SK-N-SH (cell line): Measurements from ENCODE around the gene CATSPERD. TPM values are rescaled to one million over a fixed set of nuclear protein-coding genes. Genes with fewer than 3 reads are reported as not detected.

Experiments
- CTCF ChIA-PET: fragments of 300-600, 350-600 bp; formaldehyde crosslinking; extraction: SDS; loops from one replicate; lab custom pipeline; 2021; lab: Yijun Ruan, JAX
- POLR2A ChIA-PET: fragments of 350-600 bp; sonication (Branson Sonifier 250); formaldehyde crosslinking; extraction: SDS; loops from one replicate; lab custom pipeline; 2020; ENCODE audit warnings: antibody characterized with exemption, inconsistent platforms; lab: Yijun Ruan, JAX
- DNase-seq: peaks from one replicate; pipeline ENCODE4 v3.0.0; 2012
- H2AFZ ChIP-seq: fragments of 200-600 bp; sonication (generic); 2 replicates; pipeline ENCODE4 v1.8.1; 2016; ENCODE audit warnings: antibody characterized with exemption, mild to moderate bottlenecking, low read depth
- H3F3A ChIP-seq: fragments of 200-600 bp; sonication (generic); replicated peaks from 2 replicates; pipeline ENCODE3; 2016; ENCODE audit warnings: antibody characterized with exemption, mild to moderate bottlenecking; ENCODE audit not compliant: insufficient read depth
- H3K27ac ChIP-seq, 2 experiments: fragments of 200-500 bp in 1 of 2; fragments of 200-600 bp in 1 of 2; sonication (Bioruptor generic) in 1 of 2; sonication (generic), shearing (Covaris generic) in 1 of 2; 2 replicates each; pipeline versions ENCODE4 v1.5.1 to v1.6.1; 2014 to 2016; ENCODE audit warnings: low read depth in 2 of 2, inconsistent platforms in 1 of 2, low read length in 1 of 2, mild to moderate bottlenecking in 1 of 2, mixed read lengths in 1 of 2
- H3K27me3 ChIP-seq: fragments of 200-600 bp; sonication (generic), shearing (Covaris generic); 2 replicates; pipeline ENCODE4 v1.6.1; 2016; ENCODE audit warnings: mixed run types; ENCODE audit not compliant: insufficient read depth
- H3K36me3 ChIP-seq, 2 experiments: fragments of 200-500 bp in 1 of 2; fragments of 200-600 bp in 1 of 2; sonication (Bioruptor generic) in 1 of 2; sonication (generic) in 1 of 2; replicated peaks in 1 of 2; 2 replicates each; pipeline versions ENCODE3 to v1.5.1; 2014 to 2016; ENCODE audit warnings: low read length in 1 of 2, mild to moderate bottlenecking in 1 of 2; ENCODE audit not compliant: insufficient read depth in 2 of 2, control insufficient read depth in 1 of 2
- H3K4me1 ChIP-seq, 2 experiments: fragments of 200-500 bp in 1 of 2; fragments of 200-600 bp in 1 of 2; sonication (Bioruptor generic) in 1 of 2; sonication (generic), shearing (Covaris generic) in 1 of 2; 2 replicates each; pipeline versions ENCODE4 v1.5.1 to v1.6.1; 2014 to 2016; ENCODE audit warnings: low read depth in 1 of 2, low read length in 1 of 2, mixed run types in 1 of 2; ENCODE audit not compliant: insufficient read depth in 2 of 2, control insufficient read depth in 1 of 2
- H3K4me2 ChIP-seq: fragments of 200-600 bp; sonication (generic), shearing (Covaris generic); 2 replicates; pipeline ENCODE4 v1.6.1; 2017; ENCODE audit warnings: mixed run types
- H3K4me3 ChIP-seq, 2 experiments: fragments of 200-500 bp in 1 of 2; fragments of 200-600 bp in 1 of 2; sonication (Bioruptor generic) in 1 of 2; sonication (generic), shearing (Covaris generic) in 1 of 2; 2 replicates each; pipeline versions ENCODE4 v1.5.1 to v1.8.1; 2014 to 2016; ENCODE audit warnings: low read depth in 2 of 2, inconsistent platforms in 1 of 2, low read length in 1 of 2, mild to moderate bottlenecking in 1 of 2, mixed read lengths in 1 of 2, moderate library complexity in 1 of 2
- H3K79me2 ChIP-seq: fragments of 200-600 bp; sonication (generic); 2 replicates; pipeline ENCODE4 v1.8.1; 2017; ENCODE audit warnings: mild to moderate bottlenecking; ENCODE audit not compliant: insufficient read depth
- H3K9ac ChIP-seq: fragments of 200-600 bp; sonication (generic); 2 replicates; pipeline ENCODE4 v1.6.1; 2017; ENCODE audit warnings: mixed run types
- H3K9me2 ChIP-seq: fragments of 200-600 bp; sonication (generic); 2 replicates; pipeline ENCODE4 v1.6.1; 2017; ENCODE audit warnings: mixed run types
- H3K9me3 ChIP-seq: fragments of 200-600 bp; sonication (generic); 2 replicates; pipeline ENCODE4 v1.6.1; 2017; ENCODE audit warnings: mixed run types, mild to moderate bottlenecking, moderate library complexity
- H4K20me1 ChIP-seq: fragments of 200-600 bp; sonication (generic); 2 replicates; pipeline ENCODE4 v1.6.1; 2017; ENCODE audit warnings: mild to moderate bottlenecking, mixed run types; ENCODE audit not compliant: insufficient read depth
- CTCF ChIP-seq: fragments of 200-600 bp; sonication (generic); IDR thresholded peaks from 2 replicates; pipeline ENCODE4 v1.6.1; 2017; ENCODE audit warnings: antibody characterized with exemption, mild to moderate bottlenecking, moderate library complexity
- ELF1 ChIP-seq: IDR thresholded peaks from 2 replicates; pipeline ENCODE4 v1.4.0; 2012
- FOSL2 ChIP-seq: IDR thresholded peaks from 2 replicates; pipeline ENCODE4 v1.4.0; 2012; ENCODE audit warnings: low read depth, mild to moderate bottlenecking, moderate library complexity, borderline replicate concordance
- FOXM1 ChIP-seq: IDR thresholded peaks from 2 replicates; pipeline ENCODE4 v1.4.0; 2012; ENCODE audit warnings: low read depth, mild to moderate bottlenecking
- IRF3 ChIP-seq: fragments of 150-350 bp; IDR thresholded peaks from 2 replicates; pipeline ENCODE4 v1.6.1; 2016; ENCODE audit warnings: mild to moderate bottlenecking, low read depth, low read length
- JUND ChIP-seq: IDR thresholded peaks from 2 replicates; pipeline ENCODE4 v1.4.0; 2012
- MXI1 ChIP-seq: IDR thresholded peaks from 2 replicates; pipeline ENCODE4 v1.6.1; 2012; ENCODE audit warnings: mild to moderate bottlenecking, low read depth, low read length, improper control_type of control experiment
- RAD21 ChIP-seq: IDR thresholded peaks from 2 replicates; pipeline ENCODE4 v1.6.1; 2012; ENCODE audit warnings: mild to moderate bottlenecking, low read length
- REST ChIP-seq: IDR thresholded peaks from 2 replicates; pipeline ENCODE4 v1.6.1; 2012; ENCODE audit warnings: mild to moderate bottlenecking, low read depth, low read length, moderate library complexity
- RFX5 ChIP-seq: IDR thresholded peaks from 2 replicates; pipeline ENCODE4 v1.6.1; 2012; ENCODE audit warnings: mild to moderate bottlenecking, improper control_type of control experiment, low read length
- SIN3A ChIP-seq: IDR thresholded peaks from 2 replicates; pipeline ENCODE4 v1.6.1; 2012; ENCODE audit warnings: low read depth, mild to moderate bottlenecking, low read length, moderate library complexity, borderline replicate concordance
- TAF1 ChIP-seq: IDR thresholded peaks from 2 replicates; pipeline ENCODE4 v1.6.1; 2012; ENCODE audit warnings: low read depth, mild to moderate bottlenecking, low read length, moderate library complexity, borderline replicate concordance
- TEAD4 ChIP-seq: IDR thresholded peaks from 2 replicates; pipeline ENCODE4 v1.4.0; 2012; ENCODE audit warnings: mild to moderate bottlenecking, borderline replicate concordance; ENCODE audit not compliant: insufficient read depth
- ZBTB33 ChIP-seq: IDR thresholded peaks from 2 replicates; pipeline ENCODE4 v1.4.0; 2012; ENCODE audit warnings: low read depth, borderline replicate concordance
- whole genome bisulfite sequencing: methylation state at CpG from one replicate; pipeline ENCODE4 v1.1.6; 2017; ENCODE audit warnings: low lambda C conversion rate; 5-methylcytosine and 5-hydroxymethylcytosine counted together
- polyA plus RNA-seq, 3 experiments: library from polyadenylated mRNA; depleted of rRNA; stranded (reverse); fragments of >200 nt; gene quantifications; 2 replicates each; pipeline ENCODE4 v1.2.3, GENCODE V29; 2012

Gene CATSPERD
- polyA plus RNA-seq, 1 of the 3 experiments (the other 2 are of a cell fraction) = not detected

GRCh38 chr19:5696196-5697021 is 24.0 kb upstream of the CATSPERD start:
- H3K27me3 ChIP-seq = no peaks in the 10 kb centered on the region
- no peaks in the 10 kb centered on the region for H3K9me3 ChIP-seq
- peaks cover 47% of the 10 kb centered on the region; the same call in 1 of the 2 replicates for H3K79me2 ChIP-seq
- WGBS = 95% methylated on average over 13 of the region's 42 CpGs
- H3K9ac ChIP-seq = no peak overlapping the region
- peak; percentile 32 for DNase-seq
- ChIA-PET CTCF (interaction anchor here (0.5 to 1.2 kb wide), 4 partner anchors 9 to 108 kb away, joined by 3 to 4 read pairs (median 3); partner anchors contain the start of gene CATSPERD), POLR2A (no interaction called here)
- peaks cover 57% of the 10 kb centered on the region for H4K20me1 ChIP-seq
- H3K4me3 ChIP-seq = no peak overlapping the region
- H2AFZ ChIP-seq = no peak overlapping the region
- peak overlapping the region in 1 of 2 experiments; percentile 50; a peak in 1 of 4 replicates for H3K27ac ChIP-seq
- no peaks in the 10 kb centered on the region for H3K9me2 ChIP-seq
- H3F3A ChIP-seq = peaks cover 42% of the 10 kb centered on the region
- peaks cover 19 to 77% of the 10 kb centered on the region in 2 experiments for H3K36me3 ChIP-seq
- TF ChIP-seq RFX5 = no peak
- no peak for TF ChIP-seq CTCF
- no peak for TF ChIP-seq RAD21
- no peak for TF ChIP-seq FOSL2
- no peak for TF ChIP-seq REST
- TF ChIP-seq ZBTB33 = no peak
- no peak for TF ChIP-seq ELF1
- TF ChIP-seq MXI1 = no peak
- TF ChIP-seq TAF1 = no peak
- TF ChIP-seq FOXM1 = no peak
- TF ChIP-seq JUND = no peak
- no peak for TF ChIP-seq SIN3A
- no peak for TF ChIP-seq IRF3
- no peak for TF ChIP-seq TEAD4
- TF ChIP-seq, all 33 proteins: peak for 0
- peaks cover 0 to 27% of the 10 kb centered on the region in 2 experiments; a peak in 1 of 4 replicates for H3K4me1 ChIP-seq
- H3K4me2 ChIP-seq = no peak overlapping the region
